Tongue (tissue), 2 donors: ENCODE data around the gene CCBE1. TPM values are rescaled to one million over a fixed set of nuclear protein-coding genes. Genes with fewer than 3 reads are reported as not detected.
A peak's percentile ranks its signal among the peaks of the same experiment; 100 is the strongest.

Source experiments
- DNase-seq: peaks from one replicate; pipeline ENCODE4 v3.0.0-alpha.2; 2015
- total RNA-seq: library from RNA; depleted of rRNA; stranded (reverse); fragments of >200 nt; gene quantifications from one replicate; pipeline ENCODE4 v1.2.3, GENCODE V29; 2014

Gene CCBE1
- total RNA-seq, 1 donor from 2014 or later = 5.3 TPM

- no peak for DNase-seq
Measured at GRCh38 chr18:59567431-59567830, 129.8 kb downstream of the CCBE1 start.

GRCh38 chr18:59566533-59566971 lies 130.7 kb downstream of the CCBE1 start:
- no peak for DNase-seq

GRCh38 chr18:59565957-59566356 lies 131.3 kb downstream of the CCBE1 start:
- no peak for DNase-seq

- no peak for DNase-seq
Measured at GRCh38 chr18:59564561-59564960, 132.7 kb downstream of the CCBE1 start.

GRCh38 chr18:59563176-59563785 lies 133.9 kb downstream of the CCBE1 start:
- DNase-seq = no peak

- no peak for DNase-seq
Measured at GRCh38 chr18:59562751-59563150, 134.5 kb downstream of the CCBE1 start.

- no peak for DNase-seq
Measured at GRCh38 chr18:59561612-59562011, 135.6 kb downstream of the CCBE1 start.

GRCh38 chr18:59560556-59560955 lies 136.7 kb downstream of the CCBE1 start:
- DNase-seq = no peak

- DNase-seq = no peak
Measured at GRCh38 chr18:59559528-59559927, 137.7 kb downstream of the CCBE1 start.

- DNase-seq = no peak
Measured at GRCh38 chr18:59555995-59556659, 141.1 kb downstream of the CCBE1 start.

- no peak for DNase-seq
Measured at GRCh38 chr18:59554796-59555335, 142.4 kb downstream of the CCBE1 start.

- DNase-seq = no peak
Measured at GRCh38 chr18:59553273-59553870, 143.9 kb downstream of the CCBE1 start.

- DNase-seq = no peak
Measured at GRCh38 chr18:59551902-59552635, 145.2 kb downstream of the CCBE1 start.

GRCh38 chr18:59550174-59550516 lies 147.1 kb downstream of the CCBE1 start:
- DNase-seq = peak; percentile 79

- peak; percentile 84 for DNase-seq
Measured at GRCh38 chr18:59549503-59550173, 147.6 kb downstream of the CCBE1 start.

- DNase-seq = no peak
Measured at GRCh38 chr18:59547581-59548182, 149.5 kb downstream of the CCBE1 start.

GRCh38 chr18:59546188-59546587 lies 151.0 kb downstream of the CCBE1 start:
- no peak for DNase-seq

GRCh38 chr18:59540780-59541179 lies 156.4 kb downstream of the CCBE1 start:
- DNase-seq = no peak

GRCh38 chr18:59540346-59540745 lies 156.9 kb downstream of the CCBE1 start:
- DNase-seq = no peak

- DNase-seq = no peak
Measured at GRCh38 chr18:59539108-59539507, 158.1 kb downstream of the CCBE1 start.

- no peak for DNase-seq
Measured at GRCh38 chr18:59537579-59537978, 159.6 kb downstream of the CCBE1 start.

GRCh38 chr18:59536166-59536565 lies 161.1 kb downstream of the CCBE1 start:
- DNase-seq = no peak
